HCT116 (cell line): ENCODE data around the gene SH3BP4. TPM values are rescaled to one million over a fixed set of nuclear protein-coding genes. Genes with fewer than 3 reads are reported as not detected.

Experiments
- ATAC-seq: fragments of 200-7000 bp; cut with Tn5 transposase; 2 replicates; pipeline ENCODE4 v1.9.1; 2020; ENCODE audit warnings: mild to moderate bottlenecking, moderate library complexity
- BruUV-seq: library from RNA; stranded (reverse); fragments of 400-500 nt; replicated peaks from 2 replicates; lab custom pipeline; 2021; lab: Mats Ljungman, UMichigan
- CTCF ChIA-PET: fragments of 300-600 bp; sonication (Branson Sonifier 250); formaldehyde crosslinking; loops from one replicate; lab custom pipeline; 2021; ENCODE audit warnings: antibody characterized with exemption; lab: Charles Lee
- POLR2A ChIA-PET: fragments of 300-600, 350-600 bp; sonication (Branson Sonifier 250); formaldehyde crosslinking; loops from one replicate; lab custom pipeline; 2021; ENCODE audit warnings: antibody characterized with exemption; lab: Charles Lee
- RAD21 ChIA-PET, 2 experiments: fragments of 300-600 bp; sonication (Branson Sonifier 250); formaldehyde crosslinking; loops; one replicate each; lab custom pipeline; 2023; ENCODE audit warnings: low total read pairs in 2 of 2; ENCODE audit not compliant: uncharacterized antibody in 2 of 2, unreplicated experiment in 2 of 2, low non-redundant PET in 1 of 2; lab: Charles Lee
- DNase-seq: peaks from one replicate; pipeline ENCODE4 v3.0.0-alpha.2; 2010; ENCODE audit warnings: low read depth, low spot score
- H2AFZ ChIP-seq: fragments of 200-600 bp; shearing (Covaris generic), sonication (generic); 2 replicates; pipeline ENCODE4 v1.6.1; 2017; ENCODE audit warnings: low read depth, mixed run types, mixed read lengths, antibody characterized with exemption, low read length; ENCODE audit not compliant: poor library complexity, severe bottlenecking
- H3K27ac ChIP-seq: 2 replicates; pipeline ENCODE4 v1.5.1; 2012; ENCODE audit warnings: low read depth, low read length
- H3K27me3 ChIP-seq: fragments of 200-600 bp; sonication (generic); 2 replicates; pipeline ENCODE4 v1.6.1; 2016; ENCODE audit warnings: mixed run types, low read length, mixed read lengths; ENCODE audit not compliant: insufficient read depth
- H3K36me3 ChIP-seq, 2 experiments: fragments of 200-500 bp in 1 of 2; fragments of 200-600 bp in 1 of 2; sonication (Bioruptor generic) in 1 of 2; sonication (generic) in 1 of 2; 2 replicates each; pipeline versions ENCODE4 v1.5.1 to v1.6.1; 2014 to 2016; ENCODE audit warnings: low read length in 2 of 2, inconsistent platforms in 1 of 2, mixed read lengths in 1 of 2, mixed run types in 1 of 2; ENCODE audit not compliant: insufficient read depth in 2 of 2, control insufficient read depth in 1 of 2
- H3K4me1 ChIP-seq, 2 experiments: fragments of 200-600 bp in 1 of 2; sonication (generic) in 1 of 2; 2 replicates each; pipeline versions ENCODE4 v1.5.1 to v1.6.1; 2012 to 2017; ENCODE audit warnings: low read length in 2 of 2, inconsistent platforms in 1 of 2, mild to moderate bottlenecking in 1 of 2, mixed read lengths in 1 of 2, mixed run types in 1 of 2, moderate library complexity in 1 of 2; ENCODE audit not compliant: insufficient read depth in 2 of 2, control insufficient read depth in 1 of 2
- H3K4me2 ChIP-seq: fragments of 200-600 bp; sonication (generic); 2 replicates; pipeline ENCODE4 v1.6.1; 2017; ENCODE audit warnings: mixed run types, low read length, mixed read lengths
- H3K4me3 ChIP-seq, 2 experiments: fragments of 200-600 bp in 1 of 2; sonication (generic) in 1 of 2; replicated peaks in 1 of 2; 2 replicates each; pipeline ENCODE4 v1.5.1; 2011 to 2016; ENCODE audit warnings: low read length in 2 of 2, control low read depth in 1 of 2, low read depth in 1 of 2, mild to moderate bottlenecking in 1 of 2, mixed read lengths in 1 of 2, mixed run types in 1 of 2
- H3K79me2 ChIP-seq: fragments of 200-600 bp; sonication (generic); 2 replicates; pipeline ENCODE4 v1.6.1; 2017; ENCODE audit warnings: mild to moderate bottlenecking, mixed run types, low read length, moderate library complexity, mixed read lengths; ENCODE audit not compliant: insufficient read depth
- H3K9ac ChIP-seq: fragments of 200-600 bp; sonication (generic); 2 replicates; pipeline ENCODE4 v1.6.1; 2016; ENCODE audit warnings: low read length, mixed read lengths
- H3K9me2 ChIP-seq: fragments of 200-600 bp; sonication (generic), shearing (Covaris generic); 2 replicates; pipeline ENCODE4 v1.6.1; 2017; ENCODE audit warnings: mixed run types, mild to moderate bottlenecking, moderate library complexity; ENCODE audit not compliant: insufficient read depth
- H3K9me3 ChIP-seq, 2 experiments: fragments of 200-500 bp in 1 of 2; fragments of 200-600 bp in 1 of 2; sonication (Bioruptor generic) in 1 of 2; sonication (generic) in 1 of 2; 2 replicates each; pipeline ENCODE4 v1.6.1; 2014 to 2017; ENCODE audit warnings: low read length in 2 of 2, mixed read lengths in 2 of 2, inconsistent platforms in 1 of 2, low read depth in 1 of 2, mild to moderate bottlenecking in 1 of 2, mixed run types in 1 of 2, moderate library complexity in 1 of 2; ENCODE audit not compliant: control insufficient read depth in 1 of 2, insufficient read depth in 1 of 2
- H4K20me1 ChIP-seq: fragments of 200-600 bp; sonication (generic), shearing (Covaris generic); 2 replicates; pipeline ENCODE4 v1.6.1; 2017; ENCODE audit warnings: mixed run types, mild to moderate bottlenecking, moderate library complexity; ENCODE audit not compliant: insufficient read depth
- CBX3 ChIP-seq: IDR thresholded peaks from 2 replicates; pipeline ENCODE4 v1.6.1; 2012; ENCODE audit warnings: low read depth
- CEBPB ChIP-seq: IDR thresholded peaks from 2 replicates; pipeline ENCODE4 v1.6.1; 2012; ENCODE audit warnings: low read depth
- EGR1 ChIP-seq: IDR thresholded peaks from 2 replicates; pipeline ENCODE4 v1.6.1; 2012; ENCODE audit warnings: low read depth
- ELF1 ChIP-seq: IDR thresholded peaks from 2 replicates; pipeline ENCODE4 v1.6.1; 2012; ENCODE audit warnings: low read depth, borderline replicate concordance
- EZH2 ChIP-seq: fragments of 200-600 bp; sonication (generic); IDR thresholded peaks from 2 replicates; pipeline ENCODE4 v1.6.1; 2017; ENCODE audit warnings: antibody characterized with exemption, mixed run types
- JUND ChIP-seq: IDR thresholded peaks from 2 replicates; pipeline ENCODE4 v1.6.1; 2012
- POLR2AphosphoS5 ChIP-seq: IDR thresholded peaks from 2 replicates; pipeline ENCODE4 v1.6.1; 2011; ENCODE audit warnings: mild to moderate bottlenecking, low read depth, low read length, moderate library complexity
- SIN3A ChIP-seq: IDR thresholded peaks from 2 replicates; pipeline ENCODE4 v1.6.1; 2012; ENCODE audit warnings: low read depth
- SP1 ChIP-seq: IDR thresholded peaks from 2 replicates; pipeline ENCODE4 v1.6.1; 2012; ENCODE audit warnings: low read depth
- SRF ChIP-seq: IDR thresholded peaks from 2 replicates; pipeline ENCODE4 v1.6.1; 2012; ENCODE audit warnings: low read depth
- YY1 ChIP-seq: IDR thresholded peaks from 2 replicates; pipeline ENCODE4 v1.6.1; 2011; ENCODE audit warnings: low read length, low read depth, moderate library complexity, mild to moderate bottlenecking; ENCODE audit not compliant: insufficient replicate concordance; ENCODE audit errors: extremely low read depth
- ZFX ChIP-seq: fragments of 450-650 bp; IDR thresholded peaks from 2 replicates; pipeline ENCODE4 v1.6.1; 2017
- ZNF274 ChIP-seq: fragments of 200-500 bp; sonication (Bioruptor generic); IDR thresholded peaks from 2 replicates; pipeline ENCODE4 v1.6.1; 2014; ENCODE audit warnings: mild to moderate bottlenecking, low read depth, low read length, inconsistent platforms
- intact Hi-C: fragments of 100-400 bp; cut with micrococcal nuclease; formaldehyde crosslinking; loops from 2 replicates; pipeline ENCODE4 v1.10.0; 2022
- total RNA-seq: library from RNA; stranded (reverse); gene quantifications from one replicate; pipeline ENCODE4 v1.2.1, GENCODE V29; 2021; ENCODE audit not compliant: unreplicated experiment
- TF ChIP-seq, protein P1 (sequence below): IDR thresholded peaks from 2 replicates; pipeline ENCODE4 v1.6.1; 2012
- TF ChIP-seq, protein P2 (sequence below), 3 experiments: fragments of 200-600 bp in 1 of 3; sonication (generic) in 1 of 3; IDR thresholded peaks in 2 of 3; conservative IDR thresholded peaks in 1 of 3; 2 replicates each; pipeline ENCODE4 v1.5.1; 2012 to 2017; ENCODE audit warnings: low read depth in 2 of 3, low read length in 2 of 3, antibody characterized with exemption in 1 of 3, borderline replicate concordance in 1 of 3, control low read depth in 1 of 3, mild to moderate bottlenecking in 1 of 3, mixed read lengths in 1 of 3, mixed run types in 1 of 3, moderate library complexity in 1 of 3; ENCODE audit not compliant: insufficient read depth in 1 of 3
- TF ChIP-seq, protein P3 (sequence below): IDR thresholded peaks from 2 replicates; pipeline ENCODE4 v1.6.1; 2012; ENCODE audit warnings: low read depth
- TF ChIP-seq, protein P4 (sequence below): IDR thresholded peaks from 2 replicates; pipeline ENCODE4 v1.6.1; 2011; ENCODE audit warnings: mild to moderate bottlenecking, low read length, moderate library complexity; ENCODE audit not compliant: insufficient replicate concordance; ENCODE audit errors: extremely low read depth
- TF ChIP-seq, protein P5 (sequence below): IDR thresholded peaks from 2 replicates; pipeline ENCODE4 v1.6.1; 2012

The SH3BP4 gene
- total RNA-seq, 1 experiment from 2014 or later = 32.9 TPM

DNA sequence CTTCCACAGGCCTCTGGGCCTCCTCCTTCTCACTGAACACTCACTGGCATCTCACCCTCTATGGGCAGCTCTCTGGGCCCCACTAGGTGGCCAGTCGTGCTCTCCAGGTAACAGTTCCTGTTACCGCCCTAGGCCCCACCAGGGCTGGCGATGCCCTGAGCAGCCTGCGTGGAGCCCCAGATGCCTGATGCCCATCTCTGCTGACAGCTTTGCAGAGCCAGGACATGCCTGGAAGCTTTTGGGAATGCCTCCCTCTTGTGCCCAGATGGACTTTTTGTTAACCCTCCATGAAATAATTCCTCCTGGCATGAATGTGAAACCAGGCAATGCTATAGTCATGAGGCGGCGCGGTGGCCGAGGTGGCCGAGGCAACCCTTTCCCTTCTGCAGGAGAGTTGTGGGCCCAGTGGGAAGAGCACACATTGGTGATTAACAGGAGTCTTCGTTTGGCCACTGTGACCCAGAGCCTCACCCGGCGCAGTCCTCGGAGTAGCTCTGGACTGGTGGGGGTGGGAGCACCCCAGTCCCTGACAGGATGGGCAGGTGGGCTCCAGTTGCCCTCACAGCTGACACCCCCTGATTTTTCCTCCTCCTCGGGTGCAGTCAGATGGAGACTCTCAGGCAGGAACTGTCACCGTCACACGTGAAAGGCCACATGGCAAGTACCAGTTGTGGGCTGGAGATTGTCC is 80.0 kb downstream of the SH3BP4 start:
- ChIA-PET RAD21 (no interaction called here), CTCF (no interaction called here), POLR2A (no interaction called here)
- intact Hi-C loops = no loop called here
- ATAC-seq = no peak
- peaks cover 13 to 18% of the 10 kb centered on the region in 2 experiments for H3K4me1 ChIP-seq
- no peaks in the 10 kb centered on the region for H3K9me3 ChIP-seq
- BruUV-seq = no TSS peak
- H4K20me1 ChIP-seq = no peaks in the 10 kb centered on the region
- no peaks in the 10 kb centered on the region for H3K9me2 ChIP-seq
- H3K4me2 ChIP-seq = no peak overlapping the region
- no peak overlapping the region for H3K4me3 ChIP-seq
- no peak overlapping the region for H3K27ac ChIP-seq
- peaks cover 0 to 4% of the 10 kb centered on the region in 2 experiments; a peak in 1 of 4 replicates for H3K36me3 ChIP-seq
- DNase-seq = no peak
- H3K79me2 ChIP-seq = peaks cover 27% of the 10 kb centered on the region
- no peak overlapping the region for H2AFZ ChIP-seq
- H3K27me3 ChIP-seq = no peaks in the 10 kb centered on the region
- no peak overlapping the region for H3K9ac ChIP-seq
- no peak for TF ChIP-seq SRF
- no peak for TF ChIP-seq YY1
- TF ChIP-seq SP1 = no peak
- no peak for TF ChIP-seq ELF1
- TF ChIP-seq, protein P1, sequence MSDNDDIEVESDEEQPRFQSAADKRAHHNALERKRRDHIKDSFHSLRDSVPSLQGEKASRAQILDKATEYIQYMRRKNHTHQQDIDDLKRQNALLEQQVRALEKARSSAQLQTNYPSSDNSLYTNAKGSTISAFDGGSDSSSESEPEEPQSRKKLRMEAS = no peak
- TF ChIP-seq, protein P2, sequence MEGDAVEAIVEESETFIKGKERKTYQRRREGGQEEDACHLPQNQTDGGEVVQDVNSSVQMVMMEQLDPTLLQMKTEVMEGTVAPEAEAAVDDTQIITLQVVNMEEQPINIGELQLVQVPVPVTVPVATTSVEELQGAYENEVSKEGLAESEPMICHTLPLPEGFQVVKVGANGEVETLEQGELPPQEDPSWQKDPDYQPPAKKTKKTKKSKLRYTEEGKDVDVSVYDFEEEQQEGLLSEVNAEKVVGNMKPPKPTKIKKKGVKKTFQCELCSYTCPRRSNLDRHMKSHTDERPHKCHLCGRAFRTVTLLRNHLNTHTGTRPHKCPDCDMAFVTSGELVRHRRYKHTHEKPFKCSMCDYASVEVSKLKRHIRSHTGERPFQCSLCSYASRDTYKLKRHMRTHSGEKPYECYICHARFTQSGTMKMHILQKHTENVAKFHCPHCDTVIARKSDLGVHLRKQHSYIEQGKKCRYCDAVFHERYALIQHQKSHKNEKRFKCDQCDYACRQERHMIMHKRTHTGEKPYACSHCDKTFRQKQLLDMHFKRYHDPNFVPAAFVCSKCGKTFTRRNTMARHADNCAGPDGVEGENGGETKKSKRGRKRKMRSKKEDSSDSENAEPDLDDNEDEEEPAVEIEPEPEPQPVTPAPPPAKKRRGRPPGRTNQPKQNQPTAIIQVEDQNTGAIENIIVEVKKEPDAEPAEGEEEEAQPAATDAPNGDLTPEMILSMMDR (IDR thresholded peaks at IDR 0.05 in 2 of 3, conservative IDR thresholded peaks at IDR 0.05 in 1 of 3; ENCODE audit: borderline replicate concordance in 1 of 3, insufficient read depth in 1 of 3, low read depth in 2 of 3, low read length in 2 of 3) = no peak
- TF ChIP-seq CEBPB = no peak
- TF ChIP-seq CBX3 = no peak
- no peak for TF ChIP-seq JUND
- no peak for TF ChIP-seq EGR1
- TF ChIP-seq, protein P3, sequence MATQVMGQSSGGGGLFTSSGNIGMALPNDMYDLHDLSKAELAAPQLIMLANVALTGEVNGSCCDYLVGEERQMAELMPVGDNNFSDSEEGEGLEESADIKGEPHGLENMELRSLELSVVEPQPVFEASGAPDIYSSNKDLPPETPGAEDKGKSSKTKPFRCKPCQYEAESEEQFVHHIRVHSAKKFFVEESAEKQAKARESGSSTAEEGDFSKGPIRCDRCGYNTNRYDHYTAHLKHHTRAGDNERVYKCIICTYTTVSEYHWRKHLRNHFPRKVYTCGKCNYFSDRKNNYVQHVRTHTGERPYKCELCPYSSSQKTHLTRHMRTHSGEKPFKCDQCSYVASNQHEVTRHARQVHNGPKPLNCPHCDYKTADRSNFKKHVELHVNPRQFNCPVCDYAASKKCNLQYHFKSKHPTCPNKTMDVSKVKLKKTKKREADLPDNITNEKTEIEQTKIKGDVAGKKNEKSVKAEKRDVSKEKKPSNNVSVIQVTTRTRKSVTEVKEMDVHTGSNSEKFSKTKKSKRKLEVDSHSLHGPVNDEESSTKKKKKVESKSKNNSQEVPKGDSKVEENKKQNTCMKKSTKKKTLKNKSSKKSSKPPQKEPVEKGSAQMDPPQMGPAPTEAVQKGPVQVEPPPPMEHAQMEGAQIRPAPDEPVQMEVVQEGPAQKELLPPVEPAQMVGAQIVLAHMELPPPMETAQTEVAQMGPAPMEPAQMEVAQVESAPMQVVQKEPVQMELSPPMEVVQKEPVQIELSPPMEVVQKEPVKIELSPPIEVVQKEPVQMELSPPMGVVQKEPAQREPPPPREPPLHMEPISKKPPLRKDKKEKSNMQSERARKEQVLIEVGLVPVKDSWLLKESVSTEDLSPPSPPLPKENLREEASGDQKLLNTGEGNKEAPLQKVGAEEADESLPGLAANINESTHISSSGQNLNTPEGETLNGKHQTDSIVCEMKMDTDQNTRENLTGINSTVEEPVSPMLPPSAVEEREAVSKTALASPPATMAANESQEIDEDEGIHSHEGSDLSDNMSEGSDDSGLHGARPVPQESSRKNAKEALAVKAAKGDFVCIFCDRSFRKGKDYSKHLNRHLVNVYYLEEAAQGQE = no peak
- no peak for TF ChIP-seq ZNF274
- no peak for TF ChIP-seq POLR2AphosphoS5
- no peak for TF ChIP-seq EZH2
- TF ChIP-seq, protein P4, sequence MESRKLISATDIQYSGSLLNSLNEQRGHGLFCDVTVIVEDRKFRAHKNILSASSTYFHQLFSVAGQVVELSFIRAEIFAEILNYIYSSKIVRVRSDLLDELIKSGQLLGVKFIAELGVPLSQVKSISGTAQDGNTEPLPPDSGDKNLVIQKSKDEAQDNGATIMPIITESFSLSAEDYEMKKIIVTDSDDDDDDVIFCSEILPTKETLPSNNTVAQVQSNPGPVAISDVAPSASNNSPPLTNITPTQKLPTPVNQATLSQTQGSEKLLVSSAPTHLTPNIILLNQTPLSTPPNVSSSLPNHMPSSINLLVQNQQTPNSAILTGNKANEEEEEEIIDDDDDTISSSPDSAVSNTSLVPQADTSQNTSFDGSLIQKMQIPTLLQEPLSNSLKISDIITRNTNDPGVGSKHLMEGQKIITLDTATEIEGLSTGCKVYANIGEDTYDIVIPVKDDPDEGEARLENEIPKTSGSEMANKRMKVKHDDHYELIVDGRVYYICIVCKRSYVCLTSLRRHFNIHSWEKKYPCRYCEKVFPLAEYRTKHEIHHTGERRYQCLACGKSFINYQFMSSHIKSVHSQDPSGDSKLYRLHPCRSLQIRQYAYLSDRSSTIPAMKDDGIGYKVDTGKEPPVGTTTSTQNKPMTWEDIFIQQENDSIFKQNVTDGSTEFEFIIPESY = no peak
- no peak for TF ChIP-seq ZFX
- TF ChIP-seq, protein P5, sequence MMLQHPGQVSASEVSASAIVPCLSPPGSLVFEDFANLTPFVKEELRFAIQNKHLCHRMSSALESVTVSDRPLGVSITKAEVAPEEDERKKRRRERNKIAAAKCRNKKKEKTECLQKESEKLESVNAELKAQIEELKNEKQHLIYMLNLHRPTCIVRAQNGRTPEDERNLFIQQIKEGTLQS = no peak
- TF ChIP-seq SIN3A = no peak
